ENCODE measurements around the gene PPP1R11. TPM values are rescaled to one million over a fixed set of nuclear protein-coding genes. Genes with fewer than 3 reads are reported as not detected.
A peak's percentile ranks its signal among the peaks of the same experiment; 100 is the strongest.

Gene PPP1R11
- total and polyA plus RNA-seq, 9 of the 15 experiments (the other 6 are each of a cell fraction or from before 2014, with no cell fraction given), result 17.8 to 94.8 (median 44.6) TPM

- POLR2A ChIA-PET, result interaction anchor here (0.7 to 1.3 kb wide), 5 partner anchors 9 to 467 kb away, joined by 3 to 5 read pairs (median 3); no protein-coding TSS in a partner anchor
- ATAC-seq (peak; percentile 5), DNase-seq (ENCODE audit: extremely low read depth in 1 of 4, low spot score in 3 of 4) (no peak), FAIRE-seq (no peak)
- Histone ChIP-seq H3K36me3 (ENCODE audit: control insufficient read depth, insufficient read depth, low read length) (no peaks in the 10 kb centered on the region), H3K9ac (ENCODE audit: insufficient read depth in 1 of 2, low read depth in 2 of 2, low read length in 2 of 2) (peak overlapping the region; percentile 22 to 84; a peak in 3 of 4 replicates), H3K79me2 (ENCODE audit: control insufficient read depth, insufficient read depth, low read length) (no peaks in the 10 kb centered on the region), H3K27me3 (ENCODE audit: control insufficient read depth in 2 of 2, insufficient read depth in 2 of 2, low read length in 2 of 2) (peaks cover 13 to 26% of the 10 kb centered on the region in 2 experiments; a peak in 4 of 5 replicates), H3K27ac (ENCODE audit: extremely low read depth, low read depth, low read length) (no peak overlapping the region), H4K20me1 (replicated peaks; ENCODE audit: control insufficient read depth, insufficient read depth, low read length) (no peaks in the 10 kb centered on the region), H3K4me2 (ENCODE audit: insufficient read depth, low read length) (peak overlapping the region; percentile 86), H3K4me3 (peak overlapping the region; percentile 35), H3K4me1 (replicated peaks in 1 of 2; ENCODE audit: control insufficient read depth in 2 of 2, insufficient read depth in 2 of 2, low read length in 2 of 2) (peaks cover 32 to 41% of the 10 kb centered on the region in 2 experiments), H3K9me3 (replicated peaks; ENCODE audit: control insufficient read depth, insufficient read depth, low read depth, low read length) (no peaks in the 10 kb centered on the region), H2AFZ (ENCODE audit: low read depth, low read length) (peak overlapping the region; percentile 98), H3K9me1 (ENCODE audit: control insufficient read depth, insufficient read depth, low read length) (no peaks in the 10 kb centered on the region)
- in situ Hi-C loops (cut with MboI), result no loop called here
- BruUV-seq (replicated peaks), result no TSS peak
- intact Hi-C loops (cut with micrococcal nuclease), result loop anchor here (2.0 to 10.0 kb wide), 3 partner anchors 36 to 295 kb away; partner anchors contain the start of gene PPP1R11
- TF ChIP-seq CEBPB (tag; IDR thresholded peaks at IDR 0.05) (peak; percentile 62), USF2 (CRISPR knock-in tag; IDR thresholded peaks at IDR 0.05) (0 out of 2 replicates have a peak, but pooled peaks have one; percentile 5), CEBPG (CRISPR knock-in tag; IDR thresholded peaks at IDR 0.05) (0 out of 2 replicates have a peak, but pooled peaks have one; percentile 21), CEBPG (tag; conservative IDR thresholded peaks at IDR 0.05 in 1 of 2, IDR thresholded peaks at IDR 0.05 in 1 of 2) (peak in 1 of 2 experiments; percentile 39; a peak in 2 of 4 replicates), ARID4B (CRISPR knock-in tag; IDR thresholded peaks at IDR 0.05) (0 out of 2 replicates have a peak, but pooled peaks have one; percentile 12), CREB3 (tag; conservative IDR thresholded peaks at IDR 0.05; ENCODE audit: low read depth) (no peak), ZFX (CRISPR knock-in tag; IDR thresholded peaks at IDR 0.05) (0 out of 2 replicates have a peak, but pooled peaks have one; percentile 9), ZNF561 (CRISPR knock-in tag; conservative IDR thresholded peaks at IDR 0.05) (no peak)
- WGBS (ENCODE audit: insufficient coverage, low coverage, missing lambda C conversion rate), result 32% methylated on average over 15 of the region's 15 CpGs
- CTCF ChIA-PET (ENCODE audit: low intra/inter-chr PET ratio), result interaction anchor here (0.7 to 4.2 kb wide), 5 partner anchors 28 to 294 kb away, joined by 3 to 66 read pairs (median 6); no protein-coding TSS in a partner anchor
Measured at GRCh38 chr6:30102414-30102969, 35.5 kb downstream of the PPP1R11 start.
